HEK293 (cell line): ENCODE data around the gene PPP1R11.

Source experiments
- BCL11B ChIP-seq: fragments of 450-650 bp; formaldehyde crosslinking; IDR thresholded peaks from 2 replicates; pipeline ENCODE4 v1.5.1; 2016; ENCODE audit warnings: low read depth, missing biosample characterization, missing genetic modification characterization
- FEZF1 ChIP-seq: fragments of 450-650 bp; formaldehyde crosslinking; IDR thresholded peaks from 2 replicates; pipeline ENCODE4 v1.5.1; 2016; ENCODE audit warnings: missing biosample characterization, missing genetic modification characterization
- GFI1B ChIP-seq: fragments of 450-650 bp; formaldehyde crosslinking; IDR thresholded peaks from 2 replicates; pipeline ENCODE4 v1.5.1; 2016; ENCODE audit warnings: missing biosample characterization, missing genetic modification characterization
- GLI2 ChIP-seq: fragments of 450-650 bp; formaldehyde crosslinking; IDR thresholded peaks from 2 replicates; pipeline ENCODE4; 2017; ENCODE audit warnings: missing biosample characterization, missing genetic modification characterization, low read depth, borderline replicate concordance
- HOXD13 ChIP-seq: sonication (generic); formaldehyde crosslinking; IDR thresholded peaks from 2 replicates; pipeline ENCODE4 v1.8.0; 2022; ENCODE audit warnings: missing genetic modification reagents, borderline replicate concordance
- KLF1 ChIP-seq: fragments of 450-650 bp; formaldehyde crosslinking; IDR thresholded peaks from 2 replicates; pipeline ENCODE4 v1.5.1; 2016; ENCODE audit warnings: missing biosample characterization, missing genetic modification characterization
- KLF16 ChIP-seq: fragments of 450-650 bp; formaldehyde crosslinking; IDR thresholded peaks from 2 replicates; pipeline ENCODE4 v1.5.1; 2017; ENCODE audit warnings: missing biosample characterization, missing genetic modification characterization
- ZBTB1 ChIP-seq: fragments of 450-650 bp; formaldehyde crosslinking; IDR thresholded peaks from 2 replicates; pipeline ENCODE4 v1.5.1; 2016; ENCODE audit warnings: missing biosample characterization, missing genetic modification characterization
- ZNF10 ChIP-seq: fragments of 450-650 bp; formaldehyde crosslinking; IDR thresholded peaks from 2 replicates; pipeline ENCODE4 v1.5.1; 2017; ENCODE audit warnings: missing biosample characterization, missing genetic modification characterization
- ZNF112 ChIP-seq: fragments of 450-650 bp; formaldehyde crosslinking; IDR thresholded peaks from 2 replicates; pipeline ENCODE4 v1.5.0; 2017; ENCODE audit warnings: missing biosample characterization, missing genetic modification characterization
- ZNF121 ChIP-seq: fragments of 450-650 bp; formaldehyde crosslinking; IDR thresholded peaks from 2 replicates; pipeline ENCODE4 v1.5.1; 2016; ENCODE audit warnings: missing biosample characterization, missing genetic modification characterization
- ZNF140 ChIP-seq: fragments of 450-650 bp; formaldehyde crosslinking; IDR thresholded peaks from 2 replicates; pipeline ENCODE4 v1.5.1; 2016; ENCODE audit warnings: missing biosample characterization, missing genetic modification characterization
- ZNF174 ChIP-seq: fragments of 450-650 bp; formaldehyde crosslinking; IDR thresholded peaks from 2 replicates; pipeline ENCODE4 v1.5.0; 2017; ENCODE audit warnings: missing biosample characterization, mild to moderate bottlenecking, missing genetic modification characterization
- ZNF335 ChIP-seq: fragments of 450-650 bp; formaldehyde crosslinking; conservative IDR thresholded peaks from 2 replicates; pipeline ENCODE4 v1.5.1; 2016; ENCODE audit warnings: missing biosample characterization, missing genetic modification characterization
- ZNF548 ChIP-seq: fragments of 450-650 bp; formaldehyde crosslinking; IDR thresholded peaks from 2 replicates; pipeline ENCODE4 v1.5.1; 2016; ENCODE audit warnings: missing biosample characterization, missing genetic modification characterization
- ZNF623 ChIP-seq: fragments of 450-650 bp; formaldehyde crosslinking; IDR thresholded peaks from 2 replicates; pipeline ENCODE4 v1.5.1; 2016; ENCODE audit warnings: missing biosample characterization, missing genetic modification characterization
- ZNF624 ChIP-seq: fragments of 450-650 bp; formaldehyde crosslinking; IDR thresholded peaks from 2 replicates; pipeline ENCODE4 v1.5.1; 2017; ENCODE audit warnings: missing biosample characterization, missing genetic modification characterization
- ZNF843 ChIP-seq: fragments of 450-650 bp; formaldehyde crosslinking; IDR thresholded peaks from 2 replicates; pipeline ENCODE4 v1.5.1; 2016; ENCODE audit warnings: missing biosample characterization, missing genetic modification characterization
- ZXDB ChIP-seq: fragments of 450-650 bp; formaldehyde crosslinking; IDR thresholded peaks from 2 replicates; pipeline ENCODE4 v1.5.1; 2016; ENCODE audit warnings: missing biosample characterization, missing genetic modification characterization
- TF ChIP-seq, protein P1 (sequence below): fragments of 450-650 bp; formaldehyde crosslinking; IDR thresholded peaks from 2 replicates; pipeline ENCODE4 v1.5.1; 2016; ENCODE audit warnings: missing biosample characterization, missing genetic modification characterization
- TF ChIP-seq, protein P2 (sequence below): fragments of 450-650 bp; formaldehyde crosslinking; IDR thresholded peaks from 2 replicates; pipeline ENCODE4 v1.5.1; 2016; ENCODE audit warnings: missing biosample characterization, missing genetic modification characterization
- TF ChIP-seq, protein P3 (sequence below): fragments of 450-650 bp; formaldehyde crosslinking; IDR thresholded peaks from 2 replicates; pipeline ENCODE4 v1.5.1; 2017; ENCODE audit warnings: missing biosample characterization, missing genetic modification characterization
- TF ChIP-seq, protein P4 (sequence below): fragments of 450-650 bp; formaldehyde crosslinking; IDR thresholded peaks from 2 replicates; pipeline ENCODE4 v1.5.1; 2016; ENCODE audit warnings: missing biosample characterization, missing genetic modification characterization
- TF ChIP-seq, protein P5 (sequence below): fragments of 450-650 bp; formaldehyde crosslinking; IDR thresholded peaks from 2 replicates; pipeline ENCODE4 v1.5.1; 2017; ENCODE audit warnings: missing biosample characterization, missing genetic modification characterization
- TF ChIP-seq, protein P6 (sequence below): fragments of 450-650 bp; formaldehyde crosslinking; IDR thresholded peaks from 2 replicates; pipeline ENCODE4 v1.5.1; 2017; ENCODE audit warnings: missing biosample characterization, mild to moderate bottlenecking, missing genetic modification characterization, moderate library complexity
- TF ChIP-seq, protein P7 (sequence below): fragments of 450-650 bp; IDR thresholded peaks from 2 replicates; pipeline ENCODE4 v1.5.1; 2018; ENCODE audit warnings: missing biosample characterization, mild to moderate bottlenecking, missing genetic modification characterization

The PPP1R11 gene

DNA sequence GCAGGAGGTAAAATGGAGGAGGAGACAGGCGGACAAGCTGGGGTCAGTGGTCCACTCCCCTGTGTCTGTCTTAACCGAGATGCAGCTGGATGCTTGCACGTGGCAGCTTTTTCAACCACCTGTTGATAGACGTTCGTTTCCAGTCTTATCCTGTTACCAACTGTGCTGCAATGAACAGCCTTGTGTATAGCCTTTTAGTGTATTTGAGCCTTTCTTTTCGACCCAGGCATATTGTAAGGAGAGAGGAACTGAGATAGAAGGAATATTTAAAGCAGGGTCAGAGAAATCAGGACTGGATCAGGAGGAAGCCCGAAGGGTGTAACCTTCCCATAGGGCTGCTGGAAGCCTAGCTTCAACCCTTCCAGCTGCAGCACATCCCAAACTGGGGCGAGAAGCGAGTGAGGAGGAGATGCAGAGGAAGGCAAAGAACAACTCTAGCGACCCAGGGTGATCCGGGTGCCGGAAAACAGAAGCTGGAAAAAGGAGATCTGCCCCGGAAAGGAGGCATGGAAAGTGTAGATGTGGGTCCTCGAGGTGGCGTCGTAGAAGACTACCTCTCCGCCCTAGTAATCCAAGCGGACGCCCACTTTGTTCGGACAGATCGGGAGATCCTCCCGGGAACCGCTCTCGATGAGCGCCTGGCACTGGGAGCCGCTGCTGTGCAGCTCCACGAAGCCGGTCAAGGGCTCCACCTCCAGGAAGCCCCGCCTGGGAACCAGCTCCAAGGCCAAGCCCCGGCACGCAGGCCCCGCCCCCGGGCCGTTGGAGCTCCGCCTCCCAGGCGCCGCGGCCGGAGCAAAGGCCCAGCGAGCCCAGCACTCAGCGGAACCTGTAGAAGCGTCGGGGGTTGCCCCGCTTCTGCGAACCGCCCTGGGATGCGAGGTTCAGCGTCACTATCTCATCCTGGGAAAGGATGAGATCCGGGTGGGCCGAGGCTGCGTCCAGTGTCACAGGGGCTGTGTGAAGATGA is 34.7 kb downstream of the PPP1R11 start (continued):
- no peak for TF ChIP-seq ZNF624
- no peak for TF ChIP-seq ZNF112 (tag by site-specific recombination)
- peak; percentile 58; the same call in 1 of the 2 replicates for TF ChIP-seq ZXDB
- no peak for TF ChIP-seq ZNF174 (tag by site-specific recombination)
- TF ChIP-seq ZNF548 (tag by site-specific recombination) = no peak
- TF ChIP-seq ZNF335 = peak; percentile 72
- TF ChIP-seq, protein P1, sequence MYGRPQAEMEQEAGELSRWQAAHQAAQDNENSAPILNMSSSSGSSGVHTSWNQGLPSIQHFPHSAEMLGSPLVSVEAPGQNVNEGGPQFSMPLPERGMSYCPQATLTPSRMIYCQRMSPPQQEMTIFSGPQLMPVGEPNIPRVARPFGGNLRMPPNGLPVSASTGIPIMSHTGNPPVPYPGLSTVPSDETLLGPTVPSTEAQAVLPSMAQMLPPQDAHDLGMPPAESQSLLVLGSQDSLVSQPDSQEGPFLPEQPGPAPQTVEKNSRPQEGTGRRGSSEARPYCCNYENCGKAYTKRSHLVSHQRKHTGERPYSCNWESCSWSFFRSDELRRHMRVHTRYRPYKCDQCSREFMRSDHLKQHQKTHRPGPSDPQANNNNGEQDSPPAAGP = 0 out of 2 replicates have a peak, but pooled peaks have one; percentile 26
- TF ChIP-seq HOXD13 = no peak
- TF ChIP-seq ZNF140 (tag by site-specific recombination) = no peak
- TF ChIP-seq, protein P2, sequence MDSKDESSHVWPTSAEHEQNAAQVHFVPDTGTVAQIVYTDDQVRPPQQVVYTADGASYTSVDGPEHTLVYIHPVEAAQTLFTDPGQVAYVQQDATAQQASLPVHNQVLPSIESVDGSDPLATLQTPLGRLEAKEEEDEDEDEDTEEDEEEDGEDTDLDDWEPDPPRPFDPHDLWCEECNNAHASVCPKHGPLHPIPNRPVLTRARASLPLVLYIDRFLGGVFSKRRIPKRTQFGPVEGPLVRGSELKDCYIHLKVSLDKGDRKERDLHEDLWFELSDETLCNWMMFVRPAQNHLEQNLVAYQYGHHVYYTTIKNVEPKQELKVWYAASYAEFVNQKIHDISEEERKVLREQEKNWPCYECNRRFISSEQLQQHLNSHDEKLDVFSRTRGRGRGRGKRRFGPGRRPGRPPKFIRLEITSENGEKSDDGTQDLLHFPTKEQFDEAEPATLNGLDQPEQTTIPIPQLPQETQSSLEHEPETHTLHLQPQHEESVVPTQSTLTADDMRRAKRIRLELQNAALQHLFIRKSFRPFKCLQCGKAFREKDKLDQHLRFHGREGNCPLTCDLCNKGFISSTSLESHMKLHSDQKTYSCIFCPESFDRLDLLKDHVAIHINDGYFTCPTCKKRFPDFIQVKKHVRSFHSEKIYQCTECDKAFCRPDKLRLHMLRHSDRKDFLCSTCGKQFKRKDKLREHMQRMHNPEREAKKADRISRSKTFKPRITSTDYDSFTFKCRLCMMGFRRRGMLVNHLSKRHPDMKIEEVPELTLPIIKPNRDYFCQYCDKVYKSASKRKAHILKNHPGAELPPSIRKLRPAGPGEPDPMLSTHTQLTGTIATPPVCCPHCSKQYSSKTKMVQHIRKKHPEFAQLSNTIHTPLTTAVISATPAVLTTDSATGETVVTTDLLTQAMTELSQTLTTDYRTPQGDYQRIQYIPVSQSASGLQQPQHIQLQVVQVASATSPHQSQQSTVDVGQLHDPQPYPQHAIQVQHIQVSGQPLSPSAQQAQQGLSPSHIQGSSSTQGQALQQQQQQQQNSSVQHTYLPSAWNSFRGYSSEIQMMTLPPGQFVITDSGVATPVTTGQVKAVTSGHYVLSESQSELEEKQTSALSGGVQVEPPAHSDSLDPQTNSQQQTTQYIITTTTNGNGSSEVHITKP (tag by site-specific recombination) = peak; percentile 100
- no peak for TF ChIP-seq BCL11B (tag by site-specific recombination)
- TF ChIP-seq FEZF1 (tag by site-specific recombination) = no peak
- TF ChIP-seq, protein P3, sequence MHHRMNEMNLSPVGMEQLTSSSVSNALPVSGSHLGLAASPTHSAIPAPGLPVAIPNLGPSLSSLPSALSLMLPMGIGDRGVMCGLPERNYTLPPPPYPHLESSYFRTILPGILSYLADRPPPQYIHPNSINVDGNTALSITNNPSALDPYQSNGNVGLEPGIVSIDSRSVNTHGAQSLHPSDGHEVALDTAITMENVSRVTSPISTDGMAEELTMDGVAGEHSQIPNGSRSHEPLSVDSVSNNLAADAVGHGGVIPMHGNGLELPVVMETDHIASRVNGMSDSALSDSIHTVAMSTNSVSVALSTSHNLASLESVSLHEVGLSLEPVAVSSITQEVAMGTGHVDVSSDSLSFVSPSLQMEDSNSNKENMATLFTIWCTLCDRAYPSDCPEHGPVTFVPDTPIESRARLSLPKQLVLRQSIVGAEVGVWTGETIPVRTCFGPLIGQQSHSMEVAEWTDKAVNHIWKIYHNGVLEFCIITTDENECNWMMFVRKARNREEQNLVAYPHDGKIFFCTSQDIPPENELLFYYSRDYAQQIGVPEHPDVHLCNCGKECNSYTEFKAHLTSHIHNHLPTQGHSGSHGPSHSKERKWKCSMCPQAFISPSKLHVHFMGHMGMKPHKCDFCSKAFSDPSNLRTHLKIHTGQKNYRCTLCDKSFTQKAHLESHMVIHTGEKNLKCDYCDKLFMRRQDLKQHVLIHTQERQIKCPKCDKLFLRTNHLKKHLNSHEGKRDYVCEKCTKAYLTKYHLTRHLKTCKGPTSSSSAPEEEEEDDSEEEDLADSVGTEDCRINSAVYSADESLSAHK (tag by site-specific recombination) = no peak
- TF ChIP-seq ZNF623 (tag by site-specific recombination) = peak; percentile 36
- 0 out of 2 replicates have a peak, but pooled peaks have one; percentile 15 for TF ChIP-seq ZNF843 (tag by site-specific recombination)
- TF ChIP-seq GLI2 (tag by site-specific recombination) = no peak
- TF ChIP-seq, protein P4, sequence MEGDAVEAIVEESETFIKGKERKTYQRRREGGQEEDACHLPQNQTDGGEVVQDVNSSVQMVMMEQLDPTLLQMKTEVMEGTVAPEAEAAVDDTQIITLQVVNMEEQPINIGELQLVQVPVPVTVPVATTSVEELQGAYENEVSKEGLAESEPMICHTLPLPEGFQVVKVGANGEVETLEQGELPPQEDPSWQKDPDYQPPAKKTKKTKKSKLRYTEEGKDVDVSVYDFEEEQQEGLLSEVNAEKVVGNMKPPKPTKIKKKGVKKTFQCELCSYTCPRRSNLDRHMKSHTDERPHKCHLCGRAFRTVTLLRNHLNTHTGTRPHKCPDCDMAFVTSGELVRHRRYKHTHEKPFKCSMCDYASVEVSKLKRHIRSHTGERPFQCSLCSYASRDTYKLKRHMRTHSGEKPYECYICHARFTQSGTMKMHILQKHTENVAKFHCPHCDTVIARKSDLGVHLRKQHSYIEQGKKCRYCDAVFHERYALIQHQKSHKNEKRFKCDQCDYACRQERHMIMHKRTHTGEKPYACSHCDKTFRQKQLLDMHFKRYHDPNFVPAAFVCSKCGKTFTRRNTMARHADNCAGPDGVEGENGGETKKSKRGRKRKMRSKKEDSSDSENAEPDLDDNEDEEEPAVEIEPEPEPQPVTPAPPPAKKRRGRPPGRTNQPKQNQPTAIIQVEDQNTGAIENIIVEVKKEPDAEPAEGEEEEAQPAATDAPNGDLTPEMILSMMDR (tag by site-specific recombination) = peak; percentile 80
- no peak for TF ChIP-seq ZNF10 (tag by site-specific recombination)
- TF ChIP-seq, protein P5, sequence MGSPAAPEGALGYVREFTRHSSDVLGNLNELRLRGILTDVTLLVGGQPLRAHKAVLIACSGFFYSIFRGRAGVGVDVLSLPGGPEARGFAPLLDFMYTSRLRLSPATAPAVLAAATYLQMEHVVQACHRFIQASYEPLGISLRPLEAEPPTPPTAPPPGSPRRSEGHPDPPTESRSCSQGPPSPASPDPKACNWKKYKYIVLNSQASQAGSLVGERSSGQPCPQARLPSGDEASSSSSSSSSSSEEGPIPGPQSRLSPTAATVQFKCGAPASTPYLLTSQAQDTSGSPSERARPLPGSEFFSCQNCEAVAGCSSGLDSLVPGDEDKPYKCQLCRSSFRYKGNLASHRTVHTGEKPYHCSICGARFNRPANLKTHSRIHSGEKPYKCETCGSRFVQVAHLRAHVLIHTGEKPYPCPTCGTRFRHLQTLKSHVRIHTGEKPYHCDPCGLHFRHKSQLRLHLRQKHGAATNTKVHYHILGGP = no peak
- no peak for TF ChIP-seq ZBTB1 (tag by site-specific recombination)
- no peak for TF ChIP-seq KLF1
- no peak for TF ChIP-seq GFI1B (tag by site-specific recombination)
- no peak for TF ChIP-seq KLF16 (tag by site-specific recombination)
- TF ChIP-seq, protein P6, sequence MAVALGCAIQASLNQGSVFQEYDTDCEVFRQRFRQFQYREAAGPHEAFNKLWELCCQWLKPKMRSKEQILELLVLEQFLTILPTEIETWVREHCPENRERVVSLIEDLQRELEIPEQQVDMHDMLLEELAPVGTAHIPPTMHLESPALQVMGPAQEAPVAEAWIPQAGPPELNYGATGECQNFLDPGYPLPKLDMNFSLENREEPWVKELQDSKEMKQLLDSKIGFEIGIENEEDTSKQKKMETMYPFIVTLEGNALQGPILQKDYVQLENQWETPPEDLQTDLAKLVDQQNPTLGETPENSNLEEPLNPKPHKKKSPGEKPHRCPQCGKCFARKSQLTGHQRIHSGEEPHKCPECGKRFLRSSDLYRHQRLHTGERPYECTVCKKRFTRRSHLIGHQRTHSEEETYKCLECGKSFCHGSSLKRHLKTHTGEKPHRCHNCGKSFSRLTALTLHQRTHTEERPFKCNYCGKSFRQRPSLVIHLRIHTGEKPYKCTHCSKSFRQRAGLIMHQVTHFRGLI (tag by site-specific recombination) = no peak
- TF ChIP-seq ZNF121 (tag by site-specific recombination) = no peak
- TF ChIP-seq, protein P7, sequence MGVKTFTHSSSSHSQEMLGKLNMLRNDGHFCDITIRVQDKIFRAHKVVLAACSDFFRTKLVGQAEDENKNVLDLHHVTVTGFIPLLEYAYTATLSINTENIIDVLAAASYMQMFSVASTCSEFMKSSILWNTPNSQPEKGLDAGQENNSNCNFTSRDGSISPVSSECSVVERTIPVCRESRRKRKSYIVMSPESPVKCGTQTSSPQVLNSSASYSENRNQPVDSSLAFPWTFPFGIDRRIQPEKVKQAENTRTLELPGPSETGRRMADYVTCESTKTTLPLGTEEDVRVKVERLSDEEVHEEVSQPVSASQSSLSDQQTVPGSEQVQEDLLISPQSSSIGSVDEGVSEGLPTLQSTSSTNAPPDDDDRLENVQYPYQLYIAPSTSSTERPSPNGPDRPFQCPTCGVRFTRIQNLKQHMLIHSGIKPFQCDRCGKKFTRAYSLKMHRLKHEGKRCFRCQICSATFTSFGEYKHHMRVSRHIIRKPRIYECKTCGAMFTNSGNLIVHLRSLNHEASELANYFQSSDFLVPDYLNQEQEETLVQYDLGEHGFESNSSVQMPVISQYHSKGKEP (tag by site-specific recombination) = no peak
